Measurements from ENCODE around the gene ASB6.
A peak's percentile ranks its signal among the peaks of the same experiment; 100 is the strongest.

The ASB6 gene

DNA sequence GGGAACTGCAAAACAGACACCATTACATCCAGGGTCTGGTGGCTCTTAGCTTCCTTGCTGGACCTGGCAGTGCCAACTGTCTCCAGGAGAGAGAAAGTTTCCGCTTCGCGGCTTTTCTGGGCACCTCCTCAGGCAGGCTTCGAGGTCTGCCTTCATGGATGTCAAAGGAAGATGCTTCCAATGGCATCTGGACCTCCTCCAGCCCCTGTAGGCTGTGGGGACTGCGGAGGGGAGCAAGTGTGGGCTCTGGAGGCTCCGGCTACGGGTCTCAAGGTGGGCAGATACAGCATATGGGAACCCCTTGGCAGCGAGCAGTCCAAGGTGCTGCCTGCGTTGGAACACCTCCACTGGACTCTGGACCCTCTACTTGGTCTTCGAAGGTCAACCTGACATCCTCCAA is 27.0 kb downstream of the ASB6 start:
- Histone ChIP-seq H3K4me1 (ENCODE audit: control insufficient read depth, insufficient read depth, low read length) (0 out of 2 replicates have a peak, but pooled peaks cover 3% of the 10 kb centered on the region), H3K9me3 (ENCODE audit: control insufficient read depth, insufficient read depth, low read length) (no peaks in the 10 kb centered on the region), H3K27me3 (ENCODE audit: control insufficient read depth, insufficient read depth, low read length) (peaks cover 24% of the 10 kb centered on the region), H3K27ac (ENCODE audit: low read depth, low read length) (no peak overlapping the region), H3K9ac (ENCODE audit: low read depth, low read length) (no peak overlapping the region), H3K36me3 (ENCODE audit: control insufficient read depth, insufficient read depth, low read length) (no peaks in the 10 kb centered on the region), H3K4me3 (ENCODE audit: low read depth, low read length) (no peak overlapping the region)

DNA sequence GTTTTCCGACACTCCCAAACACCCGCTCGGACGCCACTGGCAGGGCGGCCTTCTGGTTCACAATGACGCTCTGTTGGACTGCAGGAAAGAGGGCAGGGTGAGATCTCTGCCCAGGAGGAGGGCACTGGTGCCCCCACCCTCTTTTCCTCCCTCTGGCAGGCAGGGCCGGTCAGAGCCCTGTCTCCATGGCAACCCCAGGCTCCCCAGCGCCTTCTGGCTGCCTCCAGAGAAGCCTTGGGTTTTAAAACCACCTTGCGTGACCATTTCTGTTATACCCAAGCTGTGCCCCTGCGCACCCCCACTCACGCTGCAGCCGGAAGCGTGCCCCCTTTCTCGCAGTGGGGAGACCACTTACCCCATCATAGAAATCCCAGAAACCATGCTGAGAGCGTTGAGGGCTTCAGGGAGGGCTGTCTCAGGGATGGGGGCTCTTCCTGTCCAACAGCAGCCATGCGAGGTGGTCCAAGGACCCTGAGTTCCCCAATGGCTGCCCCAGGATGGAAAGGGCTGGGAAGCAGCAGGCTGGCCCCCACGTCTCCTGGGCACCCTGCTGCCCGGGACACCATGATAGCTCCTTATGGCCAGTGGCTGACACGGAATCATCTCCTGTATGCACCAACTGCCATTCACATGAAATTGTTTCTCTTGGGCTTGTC is 28.3 kb downstream of the ASB6 start:
- Histone ChIP-seq H3K4me3 (ENCODE audit: low read depth, low read length) (no peak overlapping the region), H3K27ac (ENCODE audit: low read depth, low read length) (no peak overlapping the region), H3K36me3 (ENCODE audit: control insufficient read depth, insufficient read depth, low read length) (no peaks in the 10 kb centered on the region), H3K4me1 (ENCODE audit: control insufficient read depth, insufficient read depth, low read length) (peaks cover 13% of the 10 kb centered on the region; the same call in 1 of the 2 replicates), H3K27me3 (ENCODE audit: control insufficient read depth, insufficient read depth, low read length) (peaks cover 16% of the 10 kb centered on the region), H3K9ac (ENCODE audit: low read depth, low read length) (no peak overlapping the region), H3K9me3 (ENCODE audit: control insufficient read depth, insufficient read depth, low read length) (no peaks in the 10 kb centered on the region)

DNA sequence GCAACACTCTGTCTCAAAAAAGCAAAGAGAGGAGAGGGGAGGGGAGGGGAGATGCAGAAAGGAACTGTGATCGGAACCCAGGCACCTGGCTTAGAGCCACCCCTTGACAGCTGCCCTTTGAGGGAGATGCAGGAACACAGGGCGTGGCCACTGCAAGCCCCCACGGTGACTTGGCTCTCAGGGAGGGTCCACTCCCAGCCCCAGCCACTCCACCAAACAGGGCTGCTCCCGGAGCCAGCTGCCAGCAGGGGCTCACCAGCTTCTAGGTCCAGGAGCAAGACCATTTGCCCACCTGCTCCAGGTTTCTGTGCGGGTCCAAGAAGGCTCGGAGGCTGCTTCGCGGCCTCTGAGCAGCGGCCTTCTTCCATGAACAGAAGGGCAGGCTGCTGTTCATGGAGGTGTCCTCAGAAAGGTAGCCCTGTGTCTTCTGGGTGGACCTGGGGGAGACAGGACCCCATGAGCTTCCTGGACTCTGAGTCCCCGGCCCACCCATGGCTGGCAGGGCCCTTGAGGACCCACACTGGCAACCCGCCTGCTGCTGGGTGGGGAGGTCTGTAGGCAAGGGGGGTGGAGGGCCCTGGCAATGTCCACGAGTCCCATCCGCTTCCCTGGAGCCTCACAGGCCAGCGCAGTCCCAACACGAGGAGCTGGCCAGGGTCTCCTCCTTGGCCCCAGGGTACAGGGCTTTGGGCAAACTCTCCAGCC is 29.0 kb downstream of the ASB6 start:
- Histone ChIP-seq H3K27me3 (ENCODE audit: control insufficient read depth, insufficient read depth, low read length) (peaks cover 16% of the 10 kb centered on the region), H3K4me3 (ENCODE audit: low read depth, low read length) (no peak overlapping the region), H3K9ac (ENCODE audit: low read depth, low read length) (no peak overlapping the region), H3K36me3 (ENCODE audit: control insufficient read depth, insufficient read depth, low read length) (no peaks in the 10 kb centered on the region), H3K9me3 (ENCODE audit: control insufficient read depth, insufficient read depth, low read length) (no peaks in the 10 kb centered on the region), H3K27ac (ENCODE audit: low read depth, low read length) (no peak overlapping the region), H3K4me1 (ENCODE audit: control insufficient read depth, insufficient read depth, low read length) (peaks cover 13% of the 10 kb centered on the region; the same call in 1 of the 2 replicates)

DNA sequence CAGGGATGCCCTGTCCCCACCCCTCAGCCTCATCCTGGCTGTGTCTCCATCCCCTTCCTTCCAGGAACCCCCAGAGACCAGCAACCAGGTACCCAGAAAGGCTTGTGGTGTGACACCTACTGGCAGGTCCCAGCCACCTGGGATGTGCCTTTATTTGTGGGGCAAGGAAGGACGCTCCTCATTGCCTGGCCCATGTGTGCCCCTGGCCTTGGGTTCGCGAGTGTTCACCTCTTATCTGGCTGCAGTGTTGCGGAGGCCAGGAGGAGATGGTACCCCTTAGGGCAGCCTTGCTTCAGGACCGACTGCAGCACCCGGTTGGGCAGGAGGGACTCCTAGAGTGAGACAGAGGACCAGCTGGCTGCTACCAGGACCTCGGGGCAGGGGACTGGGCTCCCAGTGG is 29.8 kb downstream of the ASB6 start:
- Histone ChIP-seq H3K4me1 (ENCODE audit: control insufficient read depth, insufficient read depth, low read length) (peaks cover 17% of the 10 kb centered on the region; the same call in 1 of the 2 replicates), H3K27ac (ENCODE audit: low read depth, low read length) (no peak overlapping the region), H3K36me3 (ENCODE audit: control insufficient read depth, insufficient read depth, low read length) (no peaks in the 10 kb centered on the region), H3K9me3 (ENCODE audit: control insufficient read depth, insufficient read depth, low read length) (no peaks in the 10 kb centered on the region), H3K9ac (ENCODE audit: low read depth, low read length) (no peak overlapping the region), H3K27me3 (ENCODE audit: control insufficient read depth, insufficient read depth, low read length) (peaks cover 16% of the 10 kb centered on the region), H3K4me3 (ENCODE audit: low read depth, low read length) (no peak overlapping the region)

DNA sequence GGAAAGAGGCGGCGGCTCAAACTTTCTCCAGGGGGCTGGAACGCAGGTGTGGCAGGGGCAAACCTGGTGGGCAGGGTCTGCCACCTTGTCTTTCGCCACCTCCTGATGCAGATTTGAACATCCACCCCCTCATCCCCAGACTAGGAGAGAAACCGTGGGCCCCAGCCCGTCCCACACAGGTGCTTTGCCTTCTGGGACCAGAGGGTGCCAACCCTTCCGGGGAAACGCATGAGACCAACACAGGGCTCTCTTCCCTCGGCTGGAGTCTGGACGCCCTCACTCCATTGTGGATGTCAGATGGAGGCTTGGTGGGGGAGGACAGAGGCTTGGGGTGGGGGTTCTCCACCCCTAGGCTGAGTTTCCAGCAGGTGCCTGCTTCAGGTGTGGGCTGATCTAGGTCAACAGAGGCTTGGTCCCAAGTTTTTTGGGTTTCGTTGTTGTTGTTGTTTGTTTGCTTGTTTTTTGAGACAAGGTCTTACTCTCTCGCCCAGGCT is 30.6 kb downstream of the ASB6 start:
- Histone ChIP-seq H3K27me3 (ENCODE audit: control insufficient read depth, insufficient read depth, low read length) (peaks cover 16% of the 10 kb centered on the region), H3K27ac (ENCODE audit: low read depth, low read length) (no peak overlapping the region), H3K9me3 (ENCODE audit: control insufficient read depth, insufficient read depth, low read length) (no peaks in the 10 kb centered on the region), H3K4me3 (ENCODE audit: low read depth, low read length) (peak overlapping the region; percentile 65), H3K36me3 (ENCODE audit: control insufficient read depth, insufficient read depth, low read length) (no peaks in the 10 kb centered on the region), H3K9ac (ENCODE audit: low read depth, low read length) (no peak overlapping the region), H3K4me1 (ENCODE audit: control insufficient read depth, insufficient read depth, low read length) (peaks cover 17% of the 10 kb centered on the region; the same call in 1 of the 2 replicates)

DNA sequence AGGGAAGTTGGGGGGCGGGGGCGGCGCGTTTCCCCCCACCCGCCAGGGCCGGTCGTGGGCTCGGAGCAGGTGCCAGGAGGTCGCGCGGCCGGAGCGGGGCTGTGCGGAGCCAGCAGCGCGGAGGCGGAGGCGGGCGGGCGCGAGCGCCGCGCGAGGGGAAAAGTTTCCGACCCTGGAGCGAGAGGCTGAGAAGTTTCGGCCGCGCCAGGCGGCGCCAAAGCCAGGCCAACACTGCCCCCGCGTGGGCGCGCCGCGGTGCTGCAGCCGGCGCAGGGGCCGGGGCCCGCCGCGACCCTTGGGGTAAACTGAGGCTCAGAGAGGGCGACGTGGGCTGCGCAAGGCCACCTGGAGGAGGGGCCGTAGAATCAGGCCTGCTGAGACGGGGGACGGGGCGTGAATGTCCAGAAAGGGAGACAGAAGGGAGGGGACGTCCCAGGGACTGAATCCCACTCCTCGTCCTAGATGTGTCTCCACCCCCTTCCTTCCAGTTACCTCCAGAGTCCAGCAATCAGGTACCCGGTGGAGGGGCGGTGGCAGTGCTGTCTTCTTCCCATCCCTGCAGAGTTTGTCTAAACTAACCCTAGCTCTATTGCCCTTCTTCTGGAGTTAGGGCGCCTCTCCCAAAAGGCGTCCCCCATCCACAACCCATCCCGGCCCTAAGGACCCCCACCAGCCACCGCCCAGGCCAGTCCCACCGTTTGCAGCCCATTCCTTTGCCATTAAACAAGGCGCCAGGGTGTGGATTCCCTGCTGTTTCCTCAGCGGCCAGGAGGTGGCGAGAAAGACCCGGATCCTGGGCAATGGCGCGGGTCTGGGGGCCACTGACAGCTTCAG is 31.3 kb downstream of the ASB6 start:
- Histone ChIP-seq H3K27ac (ENCODE audit: low read depth, low read length) (no peak overlapping the region), H3K9ac (ENCODE audit: low read depth, low read length) (no peak overlapping the region), H3K36me3 (ENCODE audit: control insufficient read depth, insufficient read depth, low read length) (no peaks in the 10 kb centered on the region), H3K4me3 (ENCODE audit: low read depth, low read length) (peak overlapping the region; percentile 65), H3K9me3 (ENCODE audit: control insufficient read depth, insufficient read depth, low read length) (no peaks in the 10 kb centered on the region), H3K27me3 (ENCODE audit: control insufficient read depth, insufficient read depth, low read length) (peaks cover 15% of the 10 kb centered on the region), H3K4me1 (ENCODE audit: control insufficient read depth, insufficient read depth, low read length) (peaks cover 17% of the 10 kb centered on the region; the same call in 1 of the 2 replicates)

DNA sequence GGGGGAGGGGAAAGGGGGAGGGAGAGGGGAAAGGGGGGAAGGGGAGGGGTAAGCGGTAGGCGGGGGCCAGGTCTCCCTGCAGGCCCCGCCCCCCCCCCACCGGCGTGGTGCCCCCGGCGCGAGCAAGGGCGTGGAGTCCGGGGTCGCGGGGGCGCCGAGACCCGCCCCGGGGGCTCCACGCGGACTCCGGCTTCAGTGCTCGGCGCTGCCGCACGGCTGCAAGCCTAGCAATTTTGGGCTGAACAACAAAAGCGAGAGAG is 31.8 kb downstream of the ASB6 start:
- peak overlapping the region; percentile 65; the same call in 1 of the 2 replicates for H3K4me3 ChIP-seq (ENCODE audit: low read depth, low read length)
- peaks cover 10% of the 10 kb centered on the region for H3K27me3 ChIP-seq (ENCODE audit: control insufficient read depth, insufficient read depth, low read length)
- no peak overlapping the region for H3K9ac ChIP-seq (ENCODE audit: low read depth, low read length)
- no peaks in the 10 kb centered on the region for H3K36me3 ChIP-seq (ENCODE audit: control insufficient read depth, insufficient read depth, low read length)
- H3K4me1 ChIP-seq (ENCODE audit: control insufficient read depth, insufficient read depth, low read length), result peaks cover 17% of the 10 kb centered on the region; the same call in 1 of the 2 replicates
- H3K27ac ChIP-seq (ENCODE audit: low read depth, low read length), result no peak overlapping the region
- no peaks in the 10 kb centered on the region for H3K9me3 ChIP-seq (ENCODE audit: control insufficient read depth, insufficient read depth, low read length)

DNA sequence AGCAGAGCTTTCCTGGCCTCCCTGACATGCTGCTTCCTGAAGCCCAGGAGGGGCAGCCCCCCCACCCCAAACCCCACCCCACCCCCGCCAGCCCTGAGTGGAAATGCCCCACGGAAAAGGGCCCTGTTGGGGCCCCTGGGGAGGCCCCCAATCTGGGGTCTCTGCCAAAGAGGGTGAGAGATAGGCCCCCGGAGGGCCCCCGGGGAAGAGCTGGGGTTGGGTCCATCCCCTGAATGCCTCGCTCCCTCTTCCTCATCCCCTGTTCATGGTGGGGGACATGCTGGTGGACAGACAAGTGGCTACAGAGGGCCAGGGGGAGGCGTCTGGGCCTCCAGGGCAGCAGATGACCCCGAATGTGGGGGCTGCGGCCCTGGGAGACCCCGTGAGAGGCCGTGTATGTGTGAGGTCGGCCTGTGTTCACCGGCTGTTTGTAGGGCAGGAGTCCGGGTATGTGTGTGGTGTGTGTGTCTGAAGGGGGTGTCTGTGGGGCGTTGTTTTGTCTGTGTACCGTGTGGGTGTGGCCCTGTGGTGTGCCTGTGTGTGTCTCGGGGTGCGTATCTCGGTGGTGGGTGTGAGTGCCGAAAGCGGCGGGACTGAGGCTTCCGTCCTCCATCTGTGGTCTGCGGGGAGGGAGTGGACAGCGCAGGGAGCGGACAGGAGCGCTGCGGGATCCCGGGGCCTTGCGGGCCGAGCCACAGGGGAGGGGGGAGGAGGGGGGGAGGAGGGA is 32.3 kb downstream of the ASB6 start:
- Histone ChIP-seq H3K9me3 (ENCODE audit: control insufficient read depth, insufficient read depth, low read length) (no peaks in the 10 kb centered on the region), H3K9ac (ENCODE audit: low read depth, low read length) (no peak overlapping the region), H3K27ac (ENCODE audit: low read depth, low read length) (no peak overlapping the region), H3K4me3 (ENCODE audit: low read depth, low read length) (peak overlapping the region; percentile 45; the same call in 1 of the 2 replicates), H3K36me3 (ENCODE audit: control insufficient read depth, insufficient read depth, low read length) (no peaks in the 10 kb centered on the region), H3K27me3 (ENCODE audit: control insufficient read depth, insufficient read depth, low read length) (peaks cover 8% of the 10 kb centered on the region), H3K4me1 (ENCODE audit: control insufficient read depth, insufficient read depth, low read length) (peaks cover 18% of the 10 kb centered on the region; the same call in 1 of the 2 replicates)

DNA sequence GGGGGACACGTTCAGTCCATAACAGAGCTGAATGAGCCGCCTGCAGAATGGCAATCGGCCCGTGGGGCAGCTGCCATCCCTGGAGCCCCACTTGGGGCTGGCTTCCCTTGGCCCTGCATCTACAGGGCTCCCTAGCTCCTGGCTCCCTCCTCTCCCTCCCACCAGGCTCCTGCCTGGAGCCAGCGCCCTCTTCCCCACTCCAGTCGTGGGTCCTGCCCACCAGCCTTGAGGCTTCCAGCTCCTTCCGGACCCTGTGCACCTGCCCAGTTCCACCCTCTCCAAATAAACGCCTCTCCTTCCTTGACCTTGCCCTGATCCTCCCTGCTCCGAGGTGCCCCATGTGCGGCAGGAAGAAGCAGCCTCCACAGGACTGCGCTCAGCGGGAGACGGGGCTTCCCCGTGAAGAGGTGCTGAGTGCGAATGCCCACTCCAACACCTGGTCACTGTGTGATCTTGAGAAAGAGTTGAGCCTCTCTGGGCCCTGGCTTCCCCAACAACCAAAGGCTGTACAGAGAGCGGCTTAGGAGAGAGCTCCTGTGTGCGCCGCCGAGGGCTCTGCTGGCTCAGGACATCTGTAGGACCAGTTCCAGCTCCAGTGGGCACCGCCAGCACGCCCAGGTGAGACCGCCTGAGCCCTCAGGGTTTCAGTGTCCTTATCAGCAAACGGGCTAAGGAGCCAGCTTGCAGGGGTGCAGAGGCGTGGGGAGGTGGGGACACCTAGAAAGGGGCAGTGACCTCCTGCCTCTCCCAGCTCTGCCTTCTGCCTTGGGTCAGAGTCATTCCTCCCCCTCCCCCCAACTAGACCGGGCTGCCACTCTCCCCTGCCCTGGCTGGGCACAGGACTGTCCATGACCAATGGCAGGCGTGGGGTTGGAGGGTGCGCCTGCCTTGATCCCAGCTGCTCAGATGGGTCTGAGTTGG is 33.1 kb downstream of the ASB6 start:
- Histone ChIP-seq H3K36me3 (ENCODE audit: control insufficient read depth, insufficient read depth, low read length) (no peaks in the 10 kb centered on the region), H3K4me1 (ENCODE audit: control insufficient read depth, insufficient read depth, low read length) (peaks cover 22% of the 10 kb centered on the region; the same call in 1 of the 2 replicates), H3K27ac (ENCODE audit: low read depth, low read length) (no peak overlapping the region), H3K9me3 (ENCODE audit: control insufficient read depth, insufficient read depth, low read length) (no peaks in the 10 kb centered on the region), H3K27me3 (ENCODE audit: control insufficient read depth, insufficient read depth, low read length) (peaks cover 8% of the 10 kb centered on the region), H3K4me3 (ENCODE audit: low read depth, low read length) (no peak overlapping the region), H3K9ac (ENCODE audit: low read depth, low read length) (no peak overlapping the region)

DNA sequence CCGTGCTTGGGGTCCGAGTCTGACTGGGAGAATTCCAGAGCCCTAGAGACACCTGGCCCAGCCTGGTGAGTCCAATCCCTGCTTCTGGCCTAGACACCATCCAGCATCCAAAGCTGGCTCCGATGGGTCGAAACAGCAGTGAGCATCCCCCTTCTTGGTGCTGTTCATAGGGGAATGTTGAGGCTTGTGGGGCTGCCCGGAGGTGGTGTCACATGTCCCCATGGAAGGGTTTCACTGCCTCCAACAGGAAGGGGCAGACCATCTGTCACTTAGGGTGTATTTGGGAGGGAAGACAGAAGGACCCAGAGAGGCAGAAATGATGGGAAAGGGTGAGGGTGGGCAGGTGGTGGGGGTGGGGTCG is 34.9 kb downstream of the ASB6 start:
- H3K9ac ChIP-seq (ENCODE audit: low read depth, low read length), result no peak overlapping the region
- no peak overlapping the region for H3K27ac ChIP-seq (ENCODE audit: low read depth, low read length)
- H3K4me3 ChIP-seq (ENCODE audit: low read depth, low read length), result no peak overlapping the region

More for the DNA sequence above, 34.9 kb downstream of the ASB6 start:
- peaks cover 8% of the 10 kb centered on the region for H3K27me3 ChIP-seq (ENCODE audit: control insufficient read depth, insufficient read depth, low read length)
- no peaks in the 10 kb centered on the region for H3K36me3 ChIP-seq (ENCODE audit: control insufficient read depth, insufficient read depth, low read length)
- peaks cover 26% of the 10 kb centered on the region; the same call in 1 of the 2 replicates for H3K4me1 ChIP-seq (ENCODE audit: control insufficient read depth, insufficient read depth, low read length)
- no peaks in the 10 kb centered on the region for H3K9me3 ChIP-seq (ENCODE audit: control insufficient read depth, insufficient read depth, low read length)

All from HUES48 (cell line).